Activated CD4-positive, alpha-beta memory T cell treated with anti-CD3 and anti-CD28 coated beads for 36 hours (primary cell): ENCODE results near the gene MAST4. TPM values are rescaled to one million over a fixed set of nuclear protein-coding genes. Genes with fewer than 3 reads are reported as not detected.

Experiments
- CTCF ChIA-PET: fragments of 350-600 bp; sonication (Branson Sonifier 250); formaldehyde crosslinking; loops from one replicate; lab custom pipeline; 2021; ENCODE audit warnings: antibody characterized with exemption, inconsistent platforms; lab: Charles Lee
- POLR2A ChIA-PET: fragments of 350-600 bp; sonication (Branson Sonifier 250); formaldehyde crosslinking; loops from one replicate; lab custom pipeline; 2021; ENCODE audit warnings: antibody characterized with exemption; lab: Charles Lee
- DNase-seq: peaks from one replicate; pipeline ENCODE4 v3.0.0-alpha.2; 2020
- H3K27ac Mint-ChIP-seq: one replicate; pipeline ENCODE4 v1.8.0; 2021; ENCODE audit warnings: mixed read lengths
- H3K27me3 Mint-ChIP-seq: one replicate; pipeline ENCODE4 v1.8.0; 2021; ENCODE audit warnings: mixed read lengths
- H3K36me3 Mint-ChIP-seq: one replicate; pipeline ENCODE4 v1.8.0; 2021; ENCODE audit warnings: mixed read lengths
- H3K4me1 Mint-ChIP-seq: one replicate; pipeline ENCODE4 v1.8.0; 2021; ENCODE audit warnings: low read depth, mixed read lengths
- H3K4me3 Mint-ChIP-seq: one replicate; pipeline ENCODE4 v1.8.0; 2021; ENCODE audit warnings: mild to moderate bottlenecking, mixed read lengths
- H3K9me3 Mint-ChIP-seq: one replicate; pipeline ENCODE4 v1.8.0; 2021; ENCODE audit warnings: mixed read lengths
- intact Hi-C: fragments of 100-400 bp; cut with micrococcal nuclease; formaldehyde crosslinking; loops from one replicate; pipeline ENCODE4 v1.15.1; 2023
- total RNA-seq, 2 experiments: library from RNA; stranded (reverse); gene quantifications; one replicate each; pipeline ENCODE4 v1.2.3, GENCODE V29; 2021

MAST4 gene
- total RNA-seq, 2 experiments from 2014 or later, result 30.2 to 30.3 TPM

GRCh38 chr5:66922881-66923280, 326.7 kb downstream of the MAST4 start:
- no peaks in the 10 kb centered on the region for H3K36me3 Mint-ChIP-seq
- intact Hi-C loops, result no loop called here
- no peak for DNase-seq

GRCh38 chr5:66923457-66923856, 327.3 kb downstream of the MAST4 start:
- no peak for DNase-seq
- Mint-ChIP-seq H3K4me1 (no peaks in the 10 kb centered on the region), H3K9me3 (no peaks in the 10 kb centered on the region), H3K27me3 (peaks cover 12% of the 10 kb centered on the region), H3K4me3 (no peak overlapping the region), H3K27ac (no peak overlapping the region), H3K36me3 (no peaks in the 10 kb centered on the region)
- POLR2A ChIA-PET, result no interaction called here
- CTCF ChIA-PET, result no interaction called here
- intact Hi-C loops, result no loop called here

More at GRCh38 chr5:66922881-66923280, 326.7 kb downstream of the MAST4 start:
- Mint-ChIP-seq H3K4me3 (no peak overlapping the region), H3K27ac (no peak overlapping the region), H3K9me3 (no peaks in the 10 kb centered on the region), H3K27me3 (peaks cover 10% of the 10 kb centered on the region), H3K4me1 (no peaks in the 10 kb centered on the region)
- POLR2A ChIA-PET, result no interaction called here
- CTCF ChIA-PET, result no interaction called here

- POLR2A ChIA-PET, result no interaction called here
- Mint-ChIP-seq H3K4me3 (no peak overlapping the region), H3K9me3 (no peaks in the 10 kb centered on the region), H3K36me3 (no peaks in the 10 kb centered on the region), H3K4me1 (no peaks in the 10 kb centered on the region), H3K27me3 (peaks cover 12% of the 10 kb centered on the region), H3K27ac (no peak overlapping the region)
- no peak for DNase-seq
- intact Hi-C loops, result no loop called here
- CTCF ChIA-PET, result no interaction called here
These were observed 327.7 kb downstream of the MAST4 start for GRCh38 chr5:66923922-66924321.

- CTCF ChIA-PET, result no interaction called here
These were observed 330.9 kb downstream of the MAST4 start for GRCh38 chr5:66927140-66927539.

DNA sequence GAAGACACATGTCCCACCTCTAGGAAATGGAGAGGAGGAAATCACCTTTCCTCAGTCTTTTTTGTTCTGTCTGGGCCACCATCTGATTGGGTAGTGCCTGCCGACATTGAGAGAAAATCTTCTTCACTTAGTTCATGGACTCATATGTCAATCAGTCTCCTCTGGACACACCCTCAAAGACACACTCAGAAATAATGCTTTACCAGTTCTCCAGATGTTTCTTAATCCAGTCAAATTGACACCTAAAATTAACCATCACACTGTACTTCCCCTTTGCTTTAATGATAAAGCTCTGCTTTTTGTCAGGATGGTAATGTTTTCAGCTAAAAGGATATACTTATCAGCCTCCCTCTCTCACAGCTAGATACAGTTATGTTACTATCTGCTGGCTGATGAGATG, 333.1 kb downstream of the MAST4 start:
- CTCF ChIA-PET, result interaction anchor here (1.5 kb wide), 1 partner anchor 114 kb away, joined by 3 read pairs; no protein-coding TSS in a partner anchor
- no peaks in the 10 kb centered on the region for H3K9me3 Mint-ChIP-seq
- H3K36me3 Mint-ChIP-seq, result no peaks in the 10 kb centered on the region
- H3K4me1 Mint-ChIP-seq, result peaks cover 3% of the 10 kb centered on the region
- DNase-seq, result no peak
- intact Hi-C loops, result no loop called here
- peaks cover 8% of the 10 kb centered on the region for H3K27me3 Mint-ChIP-seq
- POLR2A ChIA-PET, result no interaction called here
- no peak overlapping the region for H3K4me3 Mint-ChIP-seq
- H3K27ac Mint-ChIP-seq, result no peak overlapping the region

More at GRCh38 chr5:66927140-66927539, 330.9 kb downstream of the MAST4 start:
- POLR2A ChIA-PET, result no interaction called here
- H3K4me1 Mint-ChIP-seq, result no peaks in the 10 kb centered on the region
- peaks cover 8% of the 10 kb centered on the region for H3K27me3 Mint-ChIP-seq
- H3K9me3 Mint-ChIP-seq, result no peaks in the 10 kb centered on the region
- DNase-seq, result no peak
- intact Hi-C loops, result no loop called here
- no peaks in the 10 kb centered on the region for H3K36me3 Mint-ChIP-seq
- H3K27ac Mint-ChIP-seq, result no peak overlapping the region
- H3K4me3 Mint-ChIP-seq, result no peak overlapping the region

GRCh38 chr5:66929995-66930394, 333.8 kb downstream of the MAST4 start:
- DNase-seq, result no peak
- H3K4me1 Mint-ChIP-seq, result peaks cover 3% of the 10 kb centered on the region
- H3K4me3 Mint-ChIP-seq, result no peak overlapping the region
- H3K9me3 Mint-ChIP-seq, result no peaks in the 10 kb centered on the region
- H3K27ac Mint-ChIP-seq, result no peak overlapping the region
- H3K27me3 Mint-ChIP-seq, result peaks cover 10% of the 10 kb centered on the region
- intact Hi-C loops, result no loop called here
- POLR2A ChIA-PET, result no interaction called here
- CTCF ChIA-PET, result no interaction called here
- H3K36me3 Mint-ChIP-seq, result no peaks in the 10 kb centered on the region

DNA sequence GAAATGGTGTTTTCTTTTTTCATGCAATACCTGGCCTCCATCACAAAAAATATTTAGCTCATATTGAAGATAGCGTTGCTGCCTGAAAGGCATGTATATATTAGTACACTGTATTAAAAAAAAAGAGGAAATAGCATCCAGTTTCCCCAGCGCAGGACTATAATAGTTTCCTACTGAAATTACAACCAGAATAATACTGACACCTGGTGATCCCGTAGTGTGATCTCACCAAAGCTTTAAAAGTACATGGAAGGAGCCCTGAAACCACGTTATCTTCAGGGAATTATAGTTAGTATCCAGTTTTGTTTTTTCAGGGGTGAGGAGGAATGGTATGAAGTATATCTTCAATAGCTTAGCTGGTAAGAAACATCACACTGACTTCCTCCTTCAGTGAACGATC, 335.5 kb downstream of the MAST4 start:
- H3K27ac Mint-ChIP-seq, result no peak overlapping the region
- H3K9me3 Mint-ChIP-seq, result no peaks in the 10 kb centered on the region
- no peak for DNase-seq
- no peak overlapping the region for H3K4me3 Mint-ChIP-seq
- peaks cover 3% of the 10 kb centered on the region for H3K4me1 Mint-ChIP-seq
- ChIA-PET CTCF (interaction anchor here (0.6 to 1.0 kb wide), 2 partner anchors 118 to 1336 kb away, joined by 3 read pairs; no protein-coding TSS in a partner anchor), POLR2A (no interaction called here)
- no peaks in the 10 kb centered on the region for H3K36me3 Mint-ChIP-seq
- intact Hi-C loops, result no loop called here
- H3K27me3 Mint-ChIP-seq, result peaks cover 11% of the 10 kb centered on the region

DNA sequence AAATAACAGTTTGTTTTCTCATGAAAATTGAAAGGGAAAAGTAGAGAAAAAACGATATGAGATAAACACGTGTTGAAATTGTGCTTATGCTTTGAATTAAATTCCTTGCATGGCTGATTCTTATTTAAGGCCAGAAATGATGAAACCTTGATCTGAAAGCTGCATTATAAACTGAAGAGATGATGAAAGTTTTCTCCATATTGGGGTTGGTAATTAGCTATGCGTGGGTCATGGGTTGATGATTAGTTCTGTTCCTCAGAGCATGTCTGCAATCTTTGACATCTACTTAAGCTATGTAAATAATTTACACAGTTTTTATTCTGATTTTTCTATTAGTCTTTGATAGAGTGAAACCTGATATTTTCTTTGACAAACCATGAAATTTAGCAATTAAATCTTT, 336.3 kb downstream of the MAST4 start:
- no peaks in the 10 kb centered on the region for H3K36me3 Mint-ChIP-seq

GRCh38 chr5:66933066-66933465, 336.9 kb downstream of the MAST4 start:
- no peaks in the 10 kb centered on the region for H3K36me3 Mint-ChIP-seq

More for the DNA sequence above, 336.3 kb downstream of the MAST4 start:
- intact Hi-C loops, result no loop called here
- no peak for DNase-seq
- H3K27ac Mint-ChIP-seq, result no peak overlapping the region
- H3K4me1 Mint-ChIP-seq, result peaks cover 3% of the 10 kb centered on the region
- CTCF ChIA-PET, result interaction anchor here (0.6 kb wide), 1 partner anchor 234 kb away, joined by 3 read pairs; no protein-coding TSS in a partner anchor
- no peak overlapping the region for H3K4me3 Mint-ChIP-seq
- H3K27me3 Mint-ChIP-seq, result peaks cover 12% of the 10 kb centered on the region
- no peaks in the 10 kb centered on the region for H3K9me3 Mint-ChIP-seq
- POLR2A ChIA-PET, result no interaction called here

GRCh38 chr5:66939094-66939493, 342.9 kb downstream of the MAST4 start:
- ChIA-PET POLR2A (no interaction called here), CTCF (no interaction called here)
- Mint-ChIP-seq H3K27me3 (peaks cover 16% of the 10 kb centered on the region), H3K9me3 (peaks cover 3% of the 10 kb centered on the region), H3K27ac (no peak overlapping the region), H3K36me3 (no peaks in the 10 kb centered on the region), H3K4me1 (no peaks in the 10 kb centered on the region), H3K4me3 (no peak overlapping the region)
- DNase-seq, result no peak
- intact Hi-C loops, result no loop called here

More at GRCh38 chr5:66933066-66933465, 336.9 kb downstream of the MAST4 start:
- ChIA-PET POLR2A (no interaction called here), CTCF (interaction anchor here (0.6 kb wide), 1 partner anchor 233 kb away, joined by 3 read pairs; no protein-coding TSS in a partner anchor)
- intact Hi-C loops, result no loop called here
- H3K27ac Mint-ChIP-seq, result no peak overlapping the region
- no peaks in the 10 kb centered on the region for H3K9me3 Mint-ChIP-seq
- H3K4me3 Mint-ChIP-seq, result no peak overlapping the region
- H3K27me3 Mint-ChIP-seq, result peaks cover 11% of the 10 kb centered on the region
- peaks cover 3% of the 10 kb centered on the region for H3K4me1 Mint-ChIP-seq
- DNase-seq, result no peak

DNA sequence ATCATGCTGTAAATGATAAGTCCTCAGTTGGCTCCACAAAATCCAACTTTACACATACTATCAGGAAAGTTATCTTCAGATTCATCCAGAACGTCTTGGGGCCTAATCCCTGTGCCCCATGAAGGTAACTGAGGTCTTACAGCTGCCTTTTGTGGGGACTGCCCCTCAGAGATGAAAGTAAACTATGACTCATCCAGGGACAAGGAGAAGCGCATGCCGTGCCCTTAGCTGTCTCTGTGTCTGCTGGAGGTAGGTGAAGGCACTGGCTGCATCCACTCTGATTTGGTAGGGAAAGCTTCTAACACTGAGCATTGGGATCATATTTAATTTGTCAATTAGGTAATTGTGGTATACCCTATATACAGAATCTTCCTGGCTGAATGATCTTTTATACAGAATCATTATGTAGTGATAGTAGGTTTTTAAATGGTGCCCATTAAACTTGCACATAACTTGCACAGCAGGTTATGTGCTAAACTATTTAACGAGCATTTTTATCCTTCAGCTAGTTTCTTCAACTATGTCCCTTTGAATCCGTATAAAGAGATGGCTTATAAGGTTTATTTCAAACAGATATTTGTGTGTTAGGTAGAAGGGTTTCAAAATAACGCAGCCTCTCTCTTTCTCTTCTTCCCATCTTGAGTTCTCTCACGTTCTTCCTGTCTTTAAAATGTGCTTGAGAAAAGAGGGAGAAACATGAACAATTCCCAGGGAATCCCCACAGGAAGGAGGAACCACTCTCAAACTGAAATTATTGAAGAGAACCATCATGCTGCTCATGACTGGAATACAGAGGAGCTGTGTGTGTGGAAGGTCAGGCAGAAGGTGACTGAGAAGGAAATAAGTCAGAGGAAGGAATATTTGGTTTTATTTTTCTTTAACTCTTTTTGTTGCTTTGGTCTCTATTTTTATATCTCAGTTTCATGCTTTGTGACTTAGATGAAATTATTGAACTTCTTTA, 349.5 kb downstream of the MAST4 start:
- ChIA-PET POLR2A (no interaction called here), CTCF (interaction anchor here (0.6 kb wide), 1 partner anchor 78 kb away, joined by 3 read pairs; no protein-coding TSS in a partner anchor)
- Mint-ChIP-seq H3K4me1 (peaks cover 8% of the 10 kb centered on the region), H3K9me3 (no peaks in the 10 kb centered on the region), H3K27ac (no peak overlapping the region), H3K36me3 (no peaks in the 10 kb centered on the region), H3K4me3 (no peak overlapping the region), H3K27me3 (peaks cover 28% of the 10 kb centered on the region)
- peak; percentile 56 for DNase-seq
- intact Hi-C loops, result no loop called here

- DNase-seq, result no peak
- Mint-ChIP-seq H3K9me3 (no peaks in the 10 kb centered on the region), H3K4me1 (peaks cover 15% of the 10 kb centered on the region), H3K27me3 (peaks cover 27% of the 10 kb centered on the region), H3K27ac (no peak overlapping the region), H3K4me3 (no peak overlapping the region), H3K36me3 (no peaks in the 10 kb centered on the region)
- intact Hi-C loops, result no loop called here
- ChIA-PET POLR2A (no interaction called here), CTCF (no interaction called here)
These were observed 351.3 kb downstream of the MAST4 start for GRCh38 chr5:66947458-66947857.
